ENCODE measurements around the gene CACNA2D3. TPM values are rescaled to one million over a fixed set of nuclear protein-coding genes. Genes with fewer than 3 reads are reported as not detected.

CACNA2D3 gene
- total RNA-seq, 1 experiment from 2014 or later, result not detected

GRCh38 chr3:54905920-54906319, 783.6 kb downstream of the CACNA2D3 start:
- intact Hi-C loops (cut with micrococcal nuclease; ENCODE audit: unreplicated experiment), result no loop called here
- H3K36me3 ChIP-seq (ENCODE audit: control insufficient read depth, insufficient read depth, low read length), result no peaks in the 10 kb centered on the region
- H3K27ac Mint-ChIP-seq (ENCODE audit: unreplicated experiment), result no peak overlapping the region
- H3K4me3 ChIP-seq (ENCODE audit: low read depth, low read length), result no peak overlapping the region
- H3K9me3 Mint-ChIP-seq (ENCODE audit: unreplicated experiment), result no peaks in the 10 kb centered on the region
- no peak overlapping the region for H3K4me3 Mint-ChIP-seq (ENCODE audit: unreplicated experiment)
- H3K9me3 ChIP-seq, result no peaks in the 10 kb centered on the region
- no peaks in the 10 kb centered on the region for H3K27me3 ChIP-seq (replicated peaks; ENCODE audit: control insufficient read depth, insufficient read depth, low read length)
- no peak for TF ChIP-seq CTCF (IDR thresholded peaks at IDR 0.05; ENCODE audit: insufficient read depth in 1 of 2, low read depth in 1 of 2, low read length in 1 of 2, severe bottlenecking in 1 of 2, unreplicated experiment in 1 of 2)
- H3K27me3 Mint-ChIP-seq (ENCODE audit: insufficient read depth, unreplicated experiment), result peaks cover 10% of the 10 kb centered on the region
- no peaks in the 10 kb centered on the region for H3K4me1 ChIP-seq
- no TSS peak for BruUV-seq (replicated peaks)
- POLR2A ChIA-PET, result no interaction called here
- H3K36me3 Mint-ChIP-seq (ENCODE audit: insufficient read depth, unreplicated experiment), result peaks cover 5% of the 10 kb centered on the region
- DNase-seq, result no peak
- H3K4me1 Mint-ChIP-seq (ENCODE audit: low read depth, unreplicated experiment), result no peaks in the 10 kb centered on the region
- CTCF ChIA-PET, result no interaction called here

GRCh38 chr3:54906763-54907162, 784.4 kb downstream of the CACNA2D3 start:
- Mint-ChIP-seq H3K9me3 (ENCODE audit: unreplicated experiment) (no peaks in the 10 kb centered on the region), H3K36me3 (ENCODE audit: insufficient read depth, unreplicated experiment) (peaks cover 5% of the 10 kb centered on the region), H3K27me3 (ENCODE audit: insufficient read depth, unreplicated experiment) (peaks cover 10% of the 10 kb centered on the region), H3K27ac (ENCODE audit: unreplicated experiment) (no peak overlapping the region), H3K4me1 (ENCODE audit: low read depth, unreplicated experiment) (no peaks in the 10 kb centered on the region), H3K4me3 (ENCODE audit: unreplicated experiment) (no peak overlapping the region)
- no peaks in the 10 kb centered on the region for H3K9me3 ChIP-seq
- intact Hi-C loops (cut with micrococcal nuclease; ENCODE audit: unreplicated experiment), result no loop called here
- no TSS peak for BruUV-seq (replicated peaks)
- ChIA-PET POLR2A (no interaction called here), CTCF (no interaction called here)
- no peak for TF ChIP-seq CTCF (IDR thresholded peaks at IDR 0.05; ENCODE audit: insufficient read depth in 1 of 2, low read depth in 1 of 2, low read length in 1 of 2, severe bottlenecking in 1 of 2, unreplicated experiment in 1 of 2)
- no peaks in the 10 kb centered on the region for H3K36me3 ChIP-seq (ENCODE audit: control insufficient read depth, insufficient read depth, low read length)
- no peak overlapping the region for H3K4me3 ChIP-seq (ENCODE audit: low read depth, low read length)
- no peaks in the 10 kb centered on the region for H3K27me3 ChIP-seq (replicated peaks; ENCODE audit: control insufficient read depth, insufficient read depth, low read length)
- no peaks in the 10 kb centered on the region for H3K4me1 ChIP-seq
- no peak for DNase-seq

- DNase-seq, result no peak
- H3K27me3 ChIP-seq (replicated peaks; ENCODE audit: control insufficient read depth, insufficient read depth, low read length), result no peaks in the 10 kb centered on the region; the same call in 1 of the 2 replicates
- H3K36me3 ChIP-seq (ENCODE audit: control insufficient read depth, insufficient read depth, low read length), result no peaks in the 10 kb centered on the region
- Mint-ChIP-seq H3K27ac (ENCODE audit: unreplicated experiment) (no peak overlapping the region), H3K9me3 (ENCODE audit: unreplicated experiment) (peaks cover 10% of the 10 kb centered on the region), H3K4me3 (ENCODE audit: unreplicated experiment) (no peak overlapping the region), H3K27me3 (ENCODE audit: insufficient read depth, unreplicated experiment) (peaks cover 14% of the 10 kb centered on the region), H3K4me1 (ENCODE audit: low read depth, unreplicated experiment) (no peaks in the 10 kb centered on the region), H3K36me3 (ENCODE audit: insufficient read depth, unreplicated experiment) (peaks cover 5% of the 10 kb centered on the region)
- ChIA-PET CTCF (no interaction called here), POLR2A (no interaction called here)
- TF ChIP-seq CTCF (IDR thresholded peaks at IDR 0.05; ENCODE audit: insufficient read depth in 1 of 2, low read depth in 1 of 2, low read length in 1 of 2, severe bottlenecking in 1 of 2, unreplicated experiment in 1 of 2), result no peak
- H3K4me1 ChIP-seq, result no peaks in the 10 kb centered on the region
- H3K4me3 ChIP-seq (ENCODE audit: low read depth, low read length), result no peak overlapping the region
- no peaks in the 10 kb centered on the region for H3K9me3 ChIP-seq
- no TSS peak for BruUV-seq (replicated peaks)
- intact Hi-C loops (cut with micrococcal nuclease; ENCODE audit: unreplicated experiment), result no loop called here
Measured at GRCh38 chr3:54909191-54909590, 786.8 kb downstream of the CACNA2D3 start.

All from Caco-2 (cell line).